ENCODE results near the gene SRRD.

SRRD gene

GRCh38 chr22:26482161-26482560, 1.5 kb upstream of the SRRD start:
- DNase-seq (ENCODE audit: low read depth), result no peak

GRCh38 chr22:26483043-26483438, 636 bp upstream of the SRRD start:
- no peak for DNase-seq (ENCODE audit: low read depth)

GRCh38 chr22:26484360-26484706, 656 bp downstream of the SRRD start:
- DNase-seq (ENCODE audit: low read depth), result no peak

GRCh38 chr22:26485013-26485412, 1.3 kb downstream of the SRRD start:
- DNase-seq (ENCODE audit: low read depth), result peak; percentile 37

GRCh38 chr22:26485806-26486390, 2.2 kb downstream of the SRRD start:
- no peak for DNase-seq (ENCODE audit: low read depth)

- DNase-seq (ENCODE audit: low read depth), result no peak
These were observed 2.7 kb downstream of the SRRD start for GRCh38 chr22:26486394-26486793.

GRCh38 chr22:26487996-26488395, 4.3 kb downstream of the SRRD start:
- no peak for DNase-seq (ENCODE audit: low read depth)

GRCh38 chr22:26489447-26490036, 5.9 kb downstream of the SRRD start:
- DNase-seq (ENCODE audit: low read depth), result no peak

- no peak for DNase-seq (ENCODE audit: low read depth)
These were observed 8.5 kb downstream of the SRRD start for GRCh38 chr22:26492220-26492619.

- no peak for DNase-seq (ENCODE audit: low read depth)
These were observed 10.8 kb downstream of the SRRD start for GRCh38 chr22:26494506-26494905.

- DNase-seq (ENCODE audit: low read depth), result no peak
These were observed 12.8 kb downstream of the SRRD start for GRCh38 chr22:26496456-26496855.

- no peak for DNase-seq (ENCODE audit: low read depth)
These were observed 15.6 kb downstream of the SRRD start for GRCh38 chr22:26499188-26499703.

GRCh38 chr22:26501996-26502395, 18.3 kb downstream of the SRRD start:
- no peak for DNase-seq (ENCODE audit: low read depth)

GRCh38 chr22:26502688-26503561, 19.2 kb downstream of the SRRD start:
- peak; percentile 14 for DNase-seq (ENCODE audit: low read depth)

GRCh38 chr22:26503758-26504157, 20.1 kb downstream of the SRRD start:
- DNase-seq (ENCODE audit: low read depth), result no peak

GRCh38 chr22:26508148-26508547, 24.5 kb downstream of the SRRD start:
- no peak for DNase-seq (ENCODE audit: low read depth)

- peak; percentile 84 for DNase-seq (ENCODE audit: low read depth)
These were observed 28.6 kb downstream of the SRRD start, which contains the start of gene TFIP11 for GRCh38 chr22:26512149-26512793. Gene TFIP11 (minus strand): TSS chr22:26512473. CDS start chr22:26510272, 2,201 bp downstream.

GRCh38 chr22:26513838-26514237, 30.2 kb downstream of the SRRD start:
- DNase-seq (ENCODE audit: low read depth), result no peak

- DNase-seq (ENCODE audit: low read depth), result no peak
These were observed 30.9 kb downstream of the SRRD start for GRCh38 chr22:26514419-26515161.

- no peak for DNase-seq (ENCODE audit: low read depth)
These were observed 32.3 kb downstream of the SRRD start for GRCh38 chr22:26515931-26516330.

- no peak for DNase-seq (ENCODE audit: low read depth)
These were observed 32.8 kb downstream of the SRRD start for GRCh38 chr22:26516503-26516902.

- no peak for DNase-seq (ENCODE audit: low read depth)
These were observed 33.8 kb downstream of the SRRD start for GRCh38 chr22:26517429-26517828.

Measured in fibroblast of gingiva (primary cell).